GM23338 (cell line): ENCODE data around the gene PLXNC1. TPM values are rescaled to one million over a fixed set of nuclear protein-coding genes. Genes with fewer than 3 reads are reported as not detected.
A peak's percentile ranks its signal among the peaks of the same experiment; 100 is the strongest.

Experiments
- ATAC-seq: fragments of 200-7000 bp; cut with Tn5 transposase; 3 replicates; pipeline ENCODE4 v1.9.1; 2020
- DNase-seq: peaks from one replicate; pipeline ENCODE4 v3.0.0-alpha.2; 2015; ENCODE audit warnings: low spot score
- H2AFZ ChIP-seq: fragments of 200-600 bp; sonication (generic); 2 replicates; pipeline ENCODE4 v1.8.0; 2016; ENCODE audit warnings: antibody characterized with exemption, mild to moderate bottlenecking, moderate library complexity
- H3F3A ChIP-seq: fragments of 200-600 bp; sonication (generic); replicated peaks from 2 replicates; pipeline ENCODE4 v1.8.0; 2017; ENCODE audit warnings: antibody characterized with exemption, mixed run types, low read depth
- H3K27ac ChIP-seq: fragments of 200-600 bp; sonication (generic); 2 replicates; pipeline ENCODE4 v1.6.1; 2016; ENCODE audit warnings: low read depth
- H3K27me3 ChIP-seq: fragments of 200-600 bp; sonication (generic); 2 replicates; pipeline ENCODE4 v1.8.0; 2016; ENCODE audit warnings: mild to moderate bottlenecking, mixed run types, moderate library complexity; ENCODE audit not compliant: insufficient read depth
- H3K36me3 ChIP-seq: fragments of 200-600 bp; sonication (generic); 2 replicates; pipeline ENCODE4 v1.8.0; 2016; ENCODE audit warnings: mild to moderate bottlenecking; ENCODE audit not compliant: insufficient read depth
- H3K4me1 ChIP-seq: fragments of 200-600 bp; sonication (generic); 2 replicates; pipeline ENCODE4 v1.8.0; 2016; ENCODE audit warnings: mild to moderate bottlenecking, moderate library complexity; ENCODE audit not compliant: insufficient read depth
- H3K4me2 ChIP-seq: fragments of 200-600 bp; sonication (generic); 2 replicates; pipeline ENCODE4 v1.7.1; 2017; ENCODE audit warnings: mixed run types
- H3K4me3 ChIP-seq: fragments of 200-600 bp; sonication (generic); 2 replicates; pipeline ENCODE4 v1.6.1; 2016; ENCODE audit warnings: mixed run types
- H3K79me2 ChIP-seq: fragments of 200-600 bp; sonication (generic); replicated peaks from 2 replicates; pipeline ENCODE4 v1.8.0; 2017; ENCODE audit warnings: mild to moderate bottlenecking; ENCODE audit not compliant: insufficient read depth
- H3K9me2 ChIP-seq: fragments of 200-600 bp; sonication (generic); 2 replicates; pipeline ENCODE4 v1.8.0; 2017; ENCODE audit not compliant: insufficient read depth
- H4K20me1 ChIP-seq: fragments of 200-600 bp; sonication (generic); replicated peaks from 2 replicates; pipeline ENCODE4 v1.8.0; 2017; ENCODE audit warnings: mild to moderate bottlenecking; ENCODE audit not compliant: insufficient read depth
- H3K27ac Mint-ChIP-seq: 2 replicates; pipeline ENCODE4 v1.8.0; 2020; ENCODE audit warnings: inconsistent platforms, mild to moderate bottlenecking, moderate library complexity, mixed read lengths
- H3K27me3 Mint-ChIP-seq: 3 replicates; pipeline ENCODE4 v1.8.0; 2022; ENCODE audit warnings: low read depth, mild to moderate bottlenecking, moderate library complexity, mixed read lengths, inconsistent platforms; ENCODE audit not compliant: insufficient read depth, poor library complexity
- H3K36me3 Mint-ChIP-seq: 3 replicates; pipeline ENCODE4 v1.8.0; 2021; ENCODE audit warnings: low read depth, mild to moderate bottlenecking, inconsistent platforms, moderate library complexity, mixed read lengths
- H3K4me1 Mint-ChIP-seq: 3 replicates; pipeline ENCODE4 v1.8.0; 2020; ENCODE audit warnings: mild to moderate bottlenecking, inconsistent platforms, mixed read lengths
- H3K4me3 Mint-ChIP-seq: 3 replicates; pipeline ENCODE4 v1.8.0; 2021; ENCODE audit warnings: moderate library complexity, mild to moderate bottlenecking, inconsistent platforms, mixed read lengths
- H3K9me3 Mint-ChIP-seq: 3 replicates; pipeline ENCODE4 v1.8.0; 2020; ENCODE audit warnings: moderate library complexity, mild to moderate bottlenecking, inconsistent platforms, mixed read lengths
- CREB1 ChIP-seq: fragments of 250-450 bp; sonication (Bioruptor Pico); IDR thresholded peaks from 2 replicates; pipeline ENCODE4 v1.5.0; 2020; ENCODE audit warnings: low read depth, mild to moderate bottlenecking, moderate library complexity
- EZH2 ChIP-seq: fragments of 200-600 bp; sonication (generic); IDR thresholded peaks from one replicate; pipeline ENCODE4 v1.8.0; 2017; ENCODE audit warnings: antibody characterized with exemption, mild to moderate bottlenecking, low read depth; ENCODE audit not compliant: unreplicated experiment
- EZH2phosphoT487 ChIP-seq: fragments of 200-600 bp; sonication (generic); IDR thresholded peaks from one replicate; pipeline ENCODE4 v1.8.1; 2018; ENCODE audit warnings: antibody characterized with exemption; ENCODE audit not compliant: unreplicated experiment
- JUNB ChIP-seq: IDR thresholded peaks from one replicate; pipeline ENCODE4 v1.6.1; 2016; ENCODE audit warnings: antibody characterized with exemption; ENCODE audit not compliant: unreplicated experiment
- NANOG ChIP-seq: IDR thresholded peaks from 2 replicates; pipeline ENCODE4 v1.6.1; 2016; ENCODE audit warnings: antibody characterized with exemption, borderline replicate concordance
- POLR2AphosphoS5 ChIP-seq: IDR thresholded peaks from 2 replicates; pipeline ENCODE4 v1.6.1; 2016; ENCODE audit warnings: antibody characterized with exemption, low read depth
- STAT1 ChIP-seq: IDR thresholded peaks from one replicate; pipeline ENCODE4 v1.6.1; 2016; ENCODE audit warnings: antibody characterized with exemption; ENCODE audit not compliant: unreplicated experiment
- ZNF114 ChIP-seq: fragments of 250-450 bp; sonication (Bioruptor Pico); IDR thresholded peaks from 2 replicates; pipeline ENCODE4 v1.5.0; 2020; ENCODE audit warnings: mild to moderate bottlenecking, moderate library complexity
- ZNF331 ChIP-seq: fragments of 250-450 bp; sonication (Bioruptor Pico); IDR thresholded peaks from 2 replicates; pipeline ENCODE4 v1.5.0; 2020; ENCODE audit warnings: low read depth, mild to moderate bottlenecking, moderate library complexity
- polyA plus RNA-seq: library from polyadenylated mRNA; unstranded; fragments of >200 nt; fragmentation: Nextera tagmentation; extraction: Ambion mirVana; gene quantifications from 2 replicates; pipeline ENCODE4 v1.2.1, GENCODE V29; 2016
- total RNA-seq: library from RNA; depleted of rRNA; stranded (reverse); fragments of >200 nt; shearing (Covaris generic); gene quantifications from 2 replicates; pipeline ENCODE4 v1.2.3, GENCODE V29; 2014
- TF ChIP-seq, protein P1 (sequence below): IDR thresholded peaks from one replicate; pipeline ENCODE4 v1.6.1; 2018; ENCODE audit warnings: antibody characterized with exemption; ENCODE audit not compliant: unreplicated experiment
- TF ChIP-seq, protein P2 (sequence below): IDR thresholded peaks from 2 replicates; pipeline ENCODE4 v1.6.1; 2016; ENCODE audit warnings: antibody characterized with exemption
- TF ChIP-seq, protein P3 (sequence below): fragments of 250-450 bp; sonication (Bioruptor Pico); IDR thresholded peaks from 2 replicates; pipeline ENCODE4 v1.5.0; 2020; ENCODE audit warnings: mild to moderate bottlenecking, moderate library complexity
- TF ChIP-seq, protein P4 (sequence below), 2 experiments: fragments of 200-600 bp in 1 of 2; sonication (generic) in 1 of 2; conservative IDR thresholded peaks; 2 replicates each; pipeline versions ENCODE4 v1.5.1 to v1.6.1; 2016 to 2017; ENCODE audit warnings: antibody characterized with exemption in 2 of 2, low read depth in 2 of 2, mild to moderate bottlenecking in 2 of 2, moderate library complexity in 1 of 2

Gene PLXNC1
- total and polyA plus RNA-seq, 2 experiments from 2014 or later, result 1.9 to 6.5 TPM

DNA sequence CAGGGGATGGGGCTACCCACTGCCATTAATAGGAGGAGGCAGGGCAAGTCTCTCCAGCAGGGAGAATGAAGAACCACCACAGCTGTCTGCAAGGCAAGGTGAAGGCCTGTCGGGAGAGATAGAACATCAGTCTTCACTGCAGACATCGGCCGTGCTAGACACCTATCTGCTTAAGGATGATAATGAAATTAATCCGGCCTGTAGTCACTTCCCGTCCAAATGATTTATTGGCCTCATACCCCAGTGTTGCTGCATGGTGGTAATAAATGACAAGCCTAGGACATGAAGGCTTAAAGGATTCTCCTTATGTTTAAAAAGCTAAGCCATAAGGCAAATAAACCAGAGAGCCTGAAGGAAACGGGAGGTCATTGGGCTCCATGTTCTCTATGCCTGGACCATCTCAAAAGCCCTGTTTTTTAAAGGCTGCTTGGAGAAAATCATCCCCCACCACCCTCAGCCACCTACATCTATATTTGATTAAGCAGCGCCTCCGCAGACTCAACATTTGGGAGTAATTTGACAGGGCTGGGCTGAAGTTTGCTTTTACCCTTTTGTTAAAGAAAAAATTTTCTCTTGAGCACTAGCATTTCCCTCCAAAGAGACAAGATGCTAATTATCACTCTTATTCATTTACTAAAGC is 137.7 kb downstream of the PLXNC1 start:
- ATAC-seq (no peak), DNase-seq (no peak)
- Mint-ChIP-seq H3K27me3 (peaks cover 12% of the 10 kb centered on the region), H3K36me3 (no peaks in the 10 kb centered on the region), H3K4me3 (no peak overlapping the region), H3K4me1 (peaks cover 53% of the 10 kb centered on the region), H3K27ac (no peak overlapping the region), H3K9me3 (no peaks in the 10 kb centered on the region)
- Histone ChIP-seq H3K4me2 (peak overlapping the region; percentile 64; the same call in 1 of the 2 replicates), H3K79me2 (no peaks in the 10 kb centered on the region), H3K4me3 (no peak overlapping the region), H3K27ac (peak overlapping the region; percentile 50; the same call in 1 of the 2 replicates), H2AFZ (no peak overlapping the region), H3K27me3 (no peaks in the 10 kb centered on the region), H3K4me1 (peaks cover 33% of the 10 kb centered on the region), H3F3A (no peaks in the 10 kb centered on the region), H3K9me2 (no peaks in the 10 kb centered on the region), H3K36me3 (no peaks in the 10 kb centered on the region), H4K20me1 (no peaks in the 10 kb centered on the region)
- TF ChIP-seq, protein P1, sequence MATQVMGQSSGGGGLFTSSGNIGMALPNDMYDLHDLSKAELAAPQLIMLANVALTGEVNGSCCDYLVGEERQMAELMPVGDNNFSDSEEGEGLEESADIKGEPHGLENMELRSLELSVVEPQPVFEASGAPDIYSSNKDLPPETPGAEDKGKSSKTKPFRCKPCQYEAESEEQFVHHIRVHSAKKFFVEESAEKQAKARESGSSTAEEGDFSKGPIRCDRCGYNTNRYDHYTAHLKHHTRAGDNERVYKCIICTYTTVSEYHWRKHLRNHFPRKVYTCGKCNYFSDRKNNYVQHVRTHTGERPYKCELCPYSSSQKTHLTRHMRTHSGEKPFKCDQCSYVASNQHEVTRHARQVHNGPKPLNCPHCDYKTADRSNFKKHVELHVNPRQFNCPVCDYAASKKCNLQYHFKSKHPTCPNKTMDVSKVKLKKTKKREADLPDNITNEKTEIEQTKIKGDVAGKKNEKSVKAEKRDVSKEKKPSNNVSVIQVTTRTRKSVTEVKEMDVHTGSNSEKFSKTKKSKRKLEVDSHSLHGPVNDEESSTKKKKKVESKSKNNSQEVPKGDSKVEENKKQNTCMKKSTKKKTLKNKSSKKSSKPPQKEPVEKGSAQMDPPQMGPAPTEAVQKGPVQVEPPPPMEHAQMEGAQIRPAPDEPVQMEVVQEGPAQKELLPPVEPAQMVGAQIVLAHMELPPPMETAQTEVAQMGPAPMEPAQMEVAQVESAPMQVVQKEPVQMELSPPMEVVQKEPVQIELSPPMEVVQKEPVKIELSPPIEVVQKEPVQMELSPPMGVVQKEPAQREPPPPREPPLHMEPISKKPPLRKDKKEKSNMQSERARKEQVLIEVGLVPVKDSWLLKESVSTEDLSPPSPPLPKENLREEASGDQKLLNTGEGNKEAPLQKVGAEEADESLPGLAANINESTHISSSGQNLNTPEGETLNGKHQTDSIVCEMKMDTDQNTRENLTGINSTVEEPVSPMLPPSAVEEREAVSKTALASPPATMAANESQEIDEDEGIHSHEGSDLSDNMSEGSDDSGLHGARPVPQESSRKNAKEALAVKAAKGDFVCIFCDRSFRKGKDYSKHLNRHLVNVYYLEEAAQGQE, result no peak
- TF ChIP-seq STAT1, result no peak
- TF ChIP-seq, protein P2, sequence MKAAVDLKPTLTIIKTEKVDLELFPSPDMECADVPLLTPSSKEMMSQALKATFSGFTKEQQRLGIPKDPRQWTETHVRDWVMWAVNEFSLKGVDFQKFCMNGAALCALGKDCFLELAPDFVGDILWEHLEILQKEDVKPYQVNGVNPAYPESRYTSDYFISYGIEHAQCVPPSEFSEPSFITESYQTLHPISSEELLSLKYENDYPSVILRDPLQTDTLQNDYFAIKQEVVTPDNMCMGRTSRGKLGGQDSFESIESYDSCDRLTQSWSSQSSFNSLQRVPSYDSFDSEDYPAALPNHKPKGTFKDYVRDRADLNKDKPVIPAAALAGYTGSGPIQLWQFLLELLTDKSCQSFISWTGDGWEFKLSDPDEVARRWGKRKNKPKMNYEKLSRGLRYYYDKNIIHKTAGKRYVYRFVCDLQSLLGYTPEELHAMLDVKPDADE, result no peak
- TF ChIP-seq JUNB, result no peak
- no peak for TF ChIP-seq ZNF331 (CRISPR knock-in tag)
- TF ChIP-seq EZH2phosphoT487, result no peak
- TF ChIP-seq CREB1 (CRISPR knock-in tag), result no peak
- no peak for TF ChIP-seq POLR2AphosphoS5
- no peak for TF ChIP-seq NANOG
- TF ChIP-seq, protein P3, sequence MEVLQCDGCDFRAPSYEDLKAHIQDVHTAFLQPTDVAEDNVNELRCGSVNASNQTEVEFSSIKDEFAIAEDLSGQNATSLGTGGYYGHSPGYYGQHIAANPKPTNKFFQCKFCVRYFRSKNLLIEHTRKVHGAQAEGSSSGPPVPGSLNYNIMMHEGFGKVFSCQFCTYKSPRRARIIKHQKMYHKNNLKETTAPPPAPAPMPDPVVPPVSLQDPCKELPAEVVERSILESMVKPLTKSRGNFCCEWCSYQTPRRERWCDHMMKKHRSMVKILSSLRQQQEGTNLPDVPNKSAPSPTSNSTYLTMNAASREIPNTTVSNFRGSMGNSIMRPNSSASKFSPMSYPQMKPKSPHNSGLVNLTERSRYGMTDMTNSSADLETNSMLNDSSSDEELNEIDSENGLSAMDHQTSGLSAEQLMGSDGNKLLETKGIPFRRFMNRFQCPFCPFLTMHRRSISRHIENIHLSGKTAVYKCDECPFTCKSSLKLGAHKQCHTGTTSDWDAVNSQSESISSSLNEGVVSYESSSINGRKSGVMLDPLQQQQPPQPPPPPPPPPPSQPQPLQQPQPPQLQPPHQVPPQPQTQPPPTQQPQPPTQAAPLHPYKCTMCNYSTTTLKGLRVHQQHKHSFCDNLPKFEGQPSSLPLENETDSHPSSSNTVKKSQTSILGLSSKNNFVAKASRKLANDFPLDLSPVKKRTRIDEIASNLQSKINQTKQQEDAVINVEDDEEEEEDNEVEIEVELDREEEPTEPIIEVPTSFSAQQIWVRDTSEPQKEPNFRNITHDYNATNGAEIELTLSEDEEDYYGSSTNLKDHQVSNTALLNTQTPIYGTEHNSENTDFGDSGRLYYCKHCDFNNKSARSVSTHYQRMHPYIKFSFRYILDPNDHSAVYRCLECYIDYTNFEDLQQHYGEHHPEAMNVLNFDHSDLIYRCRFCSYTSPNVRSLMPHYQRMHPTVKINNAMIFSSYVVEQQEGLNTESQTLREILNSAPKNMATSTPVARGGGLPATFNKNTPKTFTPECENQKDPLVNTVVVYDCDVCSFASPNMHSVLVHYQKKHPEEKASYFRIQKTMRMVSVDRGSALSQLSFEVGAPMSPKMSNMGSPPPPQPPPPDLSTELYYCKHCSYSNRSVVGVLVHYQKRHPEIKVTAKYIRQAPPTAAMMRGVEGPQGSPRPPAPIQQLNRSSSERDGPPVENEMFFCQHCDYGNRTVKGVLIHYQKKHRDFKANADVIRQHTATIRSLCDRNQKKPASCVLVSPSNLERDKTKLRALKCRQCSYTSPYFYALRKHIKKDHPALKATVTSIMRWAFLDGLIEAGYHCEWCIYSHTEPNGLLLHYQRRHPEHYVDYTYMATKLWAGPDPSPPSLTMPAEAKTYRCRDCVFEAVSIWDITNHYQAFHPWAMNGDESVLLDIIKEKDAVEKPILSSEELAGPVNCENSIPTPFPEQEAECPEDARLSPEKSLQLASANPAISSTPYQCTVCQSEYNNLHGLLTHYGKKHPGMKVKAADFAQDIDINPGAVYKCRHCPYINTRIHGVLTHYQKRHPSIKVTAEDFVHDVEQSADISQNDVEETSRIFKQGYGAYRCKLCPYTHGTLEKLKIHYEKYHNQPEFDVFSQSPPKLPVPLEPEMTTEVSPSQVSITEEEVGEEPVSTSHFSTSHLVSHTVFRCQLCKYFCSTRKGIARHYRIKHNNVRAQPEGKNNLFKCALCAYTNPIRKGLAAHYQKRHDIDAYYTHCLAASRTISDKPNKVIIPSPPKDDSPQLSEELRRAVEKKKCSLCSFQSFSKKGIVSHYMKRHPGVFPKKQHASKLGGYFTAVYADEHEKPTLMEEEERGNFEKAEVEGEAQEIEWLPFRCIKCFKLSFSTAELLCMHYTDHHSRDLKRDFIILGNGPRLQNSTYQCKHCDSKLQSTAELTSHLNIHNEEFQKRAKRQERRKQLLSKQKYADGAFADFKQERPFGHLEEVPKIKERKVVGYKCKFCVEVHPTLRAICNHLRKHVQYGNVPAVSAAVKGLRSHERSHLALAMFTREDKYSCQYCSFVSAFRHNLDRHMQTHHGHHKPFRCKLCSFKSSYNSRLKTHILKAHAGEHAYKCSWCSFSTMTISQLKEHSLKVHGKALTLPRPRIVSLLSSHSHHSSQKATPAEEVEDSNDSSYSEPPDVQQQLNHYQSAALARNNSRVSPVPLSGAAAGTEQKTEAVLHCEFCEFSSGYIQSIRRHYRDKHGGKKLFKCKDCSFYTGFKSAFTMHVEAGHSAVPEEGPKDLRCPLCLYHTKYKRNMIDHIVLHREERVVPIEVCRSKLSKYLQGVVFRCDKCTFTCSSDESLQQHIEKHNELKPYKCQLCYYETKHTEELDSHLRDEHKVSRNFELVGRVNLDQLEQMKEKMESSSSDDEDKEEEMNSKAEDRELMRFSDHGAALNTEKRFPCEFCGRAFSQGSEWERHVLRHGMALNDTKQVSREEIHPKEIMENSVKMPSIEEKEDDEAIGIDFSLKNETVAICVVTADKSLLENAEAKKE (CRISPR knock-in tag), result no peak
- no peak for TF ChIP-seq EZH2
- TF ChIP-seq, protein P4, sequence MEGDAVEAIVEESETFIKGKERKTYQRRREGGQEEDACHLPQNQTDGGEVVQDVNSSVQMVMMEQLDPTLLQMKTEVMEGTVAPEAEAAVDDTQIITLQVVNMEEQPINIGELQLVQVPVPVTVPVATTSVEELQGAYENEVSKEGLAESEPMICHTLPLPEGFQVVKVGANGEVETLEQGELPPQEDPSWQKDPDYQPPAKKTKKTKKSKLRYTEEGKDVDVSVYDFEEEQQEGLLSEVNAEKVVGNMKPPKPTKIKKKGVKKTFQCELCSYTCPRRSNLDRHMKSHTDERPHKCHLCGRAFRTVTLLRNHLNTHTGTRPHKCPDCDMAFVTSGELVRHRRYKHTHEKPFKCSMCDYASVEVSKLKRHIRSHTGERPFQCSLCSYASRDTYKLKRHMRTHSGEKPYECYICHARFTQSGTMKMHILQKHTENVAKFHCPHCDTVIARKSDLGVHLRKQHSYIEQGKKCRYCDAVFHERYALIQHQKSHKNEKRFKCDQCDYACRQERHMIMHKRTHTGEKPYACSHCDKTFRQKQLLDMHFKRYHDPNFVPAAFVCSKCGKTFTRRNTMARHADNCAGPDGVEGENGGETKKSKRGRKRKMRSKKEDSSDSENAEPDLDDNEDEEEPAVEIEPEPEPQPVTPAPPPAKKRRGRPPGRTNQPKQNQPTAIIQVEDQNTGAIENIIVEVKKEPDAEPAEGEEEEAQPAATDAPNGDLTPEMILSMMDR (conservative IDR thresholded peaks at IDR 0.05; ENCODE audit: low read depth in 2 of 2), result no peak
- TF ChIP-seq ZNF114 (CRISPR knock-in tag), result no peak
